Thyroid gland (tissue), 4 donors: ENCODE measurements around the gene UROC1. TPM values are rescaled to one million over a fixed set of nuclear protein-coding genes. Genes with fewer than 3 reads are reported as not detected.

Source experiments
- DNase-seq, 2 donors: peaks; one replicate each; pipeline ENCODE4 v3.0.0-alpha.2; 2019
- H3K27ac ChIP-seq, 3 donors: fragments of 200-600 bp; sonication (generic); 1 replicate in 2 of 3; 2 replicates in 1 of 3; pipeline ENCODE4 v1.5.1; 2016 to 2019; ENCODE audit warnings: mild to moderate bottlenecking in 1 of 3, moderate library complexity in 1 of 3
- H3K27me3 ChIP-seq: fragments of 200-600 bp; sonication (generic); one replicate; pipeline ENCODE4 v1.5.1; 2019
- H3K36me3 ChIP-seq, 2 donors: fragments of 200-600 bp; sonication (generic); one replicate each; pipeline ENCODE4 v1.5.1; 2016 to 2019
- H3K4me1 ChIP-seq, 2 donors: fragments of 200-600 bp; sonication (generic); one replicate each; pipeline ENCODE4 v1.5.1; 2017 to 2019
- H3K4me3 ChIP-seq, 3 donors: fragments of 200-600 bp; sonication (generic); replicated peaks in 1 of 3; 1 replicate in 2 of 3; 2 replicates in 1 of 3; pipeline ENCODE4 v1.5.1; 2016; ENCODE audit warnings: mild to moderate bottlenecking in 1 of 3
- H3K9me3 ChIP-seq: fragments of 200-600 bp; sonication (generic); one replicate; pipeline ENCODE4 v1.5.1; 2017
- CTCF ChIP-seq, 6 experiments: fragments of 200-600 bp in 3 of 6; fragments of 450-650 bp in 3 of 6; sonication (generic) in 3 of 6; IDR thresholded peaks; one replicate each; pipeline ENCODE4 v1.5.1; 2016 to 2019; ENCODE audit warnings: antibody characterized with exemption in 6 of 6, mild to moderate bottlenecking in 2 of 6, inconsistent platforms in 1 of 6, moderate library complexity in 1 of 6
- POLR2A ChIP-seq, 2 donors: fragments of 450-650 bp; IDR thresholded peaks; one replicate each; pipeline ENCODE4 v1.6.1; 2017; ENCODE audit warnings: antibody characterized with exemption in 2 of 2, mild to moderate bottlenecking in 2 of 2, moderate library complexity in 1 of 2
- WGBS, 2 donors: methylation state at CpG; one replicate each; pipeline ENCODE4 v1.1.5; 2017; 5-methylcytosine and 5-hydroxymethylcytosine counted together
- intact Hi-C: fragments of 100-400 bp; cut with DNase I; formaldehyde crosslinking; loops from one replicate; pipeline ENCODE4 v1.15.1; 2023
- small RNA-seq: library from RNA; depleted of rRNA; stranded (forward); fragments of <200 nt; gene quantifications from one replicate; pipeline ENCODE3, GENCODE V24; 2016
- total RNA-seq, 4 donors: library from RNA; depleted of rRNA; stranded (reverse); fragments of >200 nt; gene quantifications; one replicate each; pipeline ENCODE4 v1.2.3, GENCODE V29; 2016

The UROC1 gene
- total RNA-seq, 4 donors from 2014 or later = not detected

- no peak overlapping the region for H3K4me3 ChIP-seq
- WGBS, 2 donors = 92 to 95% methylated on average over 4 of the region's 4 CpGs
- intact Hi-C loops = no loop called here
- H3K9me3 ChIP-seq = no peaks in the 10 kb centered on the region
- no peaks in the 10 kb centered on the region for H3K4me1 ChIP-seq
- no peak for TF ChIP-seq CTCF (IDR thresholded peaks at IDR 0.05)
- no peak for TF ChIP-seq POLR2A (IDR thresholded peaks at IDR 0.05)
- no peaks in the 10 kb centered on the region for H3K27me3 ChIP-seq
- DNase-seq = no peak
- peaks cover 0 to 8% of the 10 kb centered on the region in 2 donors for H3K36me3 ChIP-seq
- no peak overlapping the region for H3K27ac ChIP-seq
These were observed 85.0 kb downstream of the UROC1 start for GRCh38 chr3:126432361-126433104.

Small RNA genes lying within 50 kb of the gene (small RNA-seq; reads per million reads assigned to genes)
- gene RNA5SP138 = 0.85 reads per million

Other genes with a start within 250 kb of the UROC1 start
- gene KLF15, start 160.4 kb downstream of the UROC1 start, total RNA-seq = 10 to 100 TPM; 20.6 to 49.2 (median 27.5) TPM
- not detected for gene CFAP100, start 122.9 kb downstream of the UROC1 start, total RNA-seq
- 10 to 100 TPM; 51.5 to 96.8 (median 57.4) TPM for gene ZXDC, start 41.9 kb downstream of the UROC1 start, total RNA-seq
- gene CHST13, start 6.4 kb upstream of the UROC1 start, total RNA-seq = under 1 TPM in 2 of 4 donors, not detected in 2; 0.13 to 0.56 TPM
- not detected for gene C3orf22, start 41.2 kb upstream of the UROC1 start, total RNA-seq
- 10 to 100 TPM; 14.4 to 21.3 (median 17.7) TPM for gene TXNRD3, start 137.4 kb upstream of the UROC1 start, total RNA-seq
- 10 to 100 TPM; 22.9 to 27.8 (median 24.4) TPM for gene CHCHD6, start 186.5 kb upstream of the UROC1 start, total RNA-seq